IMR-90 (cell line): ENCODE measurements around the gene CUL9. TPM values are rescaled to one million over a fixed set of nuclear protein-coding genes. Genes with fewer than 3 reads are reported as not detected.

Experiments
- ATAC-seq: fragments of 200-7000 bp; cut with Tn5 transposase; 2 replicates; pipeline ENCODE4 v1.9.1; 2020; ENCODE audit warnings: low read depth, mild to moderate bottlenecking, moderate library complexity
- BruUV-seq: library from RNA; stranded (reverse); fragments of 400-500 nt; replicated peaks from 2 replicates; lab custom pipeline; 2021; lab: Mats Ljungman, UMichigan
- CTCF ChIA-PET: fragments of 300-600 bp; formaldehyde crosslinking; extraction: SDS; loops from one replicate; lab custom pipeline; 2021; ENCODE audit warnings: antibody characterized with exemption; lab: Yijun Ruan, JAX
- POLR2A ChIA-PET: fragments of 300-600 bp; sonication (Branson Sonifier 250); formaldehyde crosslinking; loops from one replicate; lab custom pipeline; 2022; ENCODE audit warnings: antibody characterized with exemption; ENCODE audit not compliant: unreplicated experiment; lab: Charles Lee
- DNase-seq: peaks from one replicate; pipeline ENCODE4 v3.0.0; 2013
- H2AFZ ChIP-seq: replicated peaks from 2 replicates; pipeline ENCODE3; 2013; ENCODE audit warnings: low read length, mild to moderate bottlenecking; ENCODE audit not compliant: poor library complexity
- H2AK5ac ChIP-seq: 2 replicates; pipeline ENCODE4 v1.6.1; 2013; ENCODE audit warnings: low read depth, low read length, inconsistent platforms
- H2AK9ac ChIP-seq: replicated peaks from 2 replicates; pipeline ENCODE3; 2013; ENCODE audit warnings: mild to moderate bottlenecking, low read depth, low read length, moderate library complexity; ENCODE audit not compliant: poor library complexity
- H2BK120ac ChIP-seq: 2 replicates; pipeline ENCODE4 v1.6.1; 2013; ENCODE audit warnings: low read depth, low read length, inconsistent platforms
- H2BK15ac ChIP-seq: 3 replicates; pipeline ENCODE4 v1.6.1; 2013; ENCODE audit warnings: low read depth, low read length, inconsistent platforms
- H2BK20ac ChIP-seq: 2 replicates; pipeline ENCODE4 v1.6.1; 2013; ENCODE audit warnings: low read depth, mild to moderate bottlenecking, inconsistent platforms, low read length, moderate library complexity
- H2BK5ac ChIP-seq: 2 replicates; pipeline ENCODE4 v1.6.1; 2013; ENCODE audit warnings: mild to moderate bottlenecking, low read depth, low read length, inconsistent platforms; ENCODE audit not compliant: poor library complexity, severe bottlenecking
- H3K14ac ChIP-seq: replicated peaks from 2 replicates; pipeline ENCODE4 v1.6.1; 2013; ENCODE audit warnings: low read depth, low read length, inconsistent platforms
- H3K18ac ChIP-seq: 2 replicates; pipeline ENCODE4 v1.6.1; 2013; ENCODE audit warnings: low read depth, low read length, control low read depth
- H3K23ac ChIP-seq: 2 replicates; pipeline ENCODE4 v1.6.1; 2013; ENCODE audit warnings: low read depth, low read length, inconsistent platforms
- H3K27ac ChIP-seq: 2 replicates; pipeline ENCODE4 v1.5.1; 2013; ENCODE audit warnings: mild to moderate bottlenecking, control low read depth, low read length; ENCODE audit not compliant: insufficient read depth
- H3K27me3 ChIP-seq: 2 replicates; pipeline ENCODE4 v1.6.1; 2013; ENCODE audit warnings: low read length; ENCODE audit not compliant: control insufficient read depth, insufficient read depth
- H3K36me3 ChIP-seq: 2 replicates; pipeline ENCODE4 v1.6.1; 2013; ENCODE audit warnings: low read length, mixed read lengths; ENCODE audit not compliant: control insufficient read depth, insufficient read depth
- H3K4ac ChIP-seq: 2 replicates; pipeline ENCODE4 v1.6.1; 2013; ENCODE audit warnings: low read depth, low read length, inconsistent platforms
- H3K4me1 ChIP-seq: 2 replicates; pipeline ENCODE4 v1.6.1; 2013; ENCODE audit warnings: low read length, mixed read lengths; ENCODE audit not compliant: control insufficient read depth, insufficient read depth
- H3K4me2 ChIP-seq: 2 replicates; pipeline ENCODE4 v1.6.1; 2013; ENCODE audit warnings: low read depth, mild to moderate bottlenecking, control low read depth, low read length, moderate library complexity
- H3K4me3 ChIP-seq: 2 replicates; pipeline ENCODE4 v1.5.1; 2013; ENCODE audit warnings: low read depth, mild to moderate bottlenecking, control low read depth, low read length, moderate library complexity; ENCODE audit not compliant: insufficient read depth
- H3K56ac ChIP-seq: 2 replicates; pipeline ENCODE4 v1.6.1; 2013; ENCODE audit warnings: low read length, inconsistent platforms; ENCODE audit not compliant: insufficient read depth; ENCODE audit errors: extremely low read depth
- H3K79me1 ChIP-seq, 2 experiments: 2 replicates each; pipeline ENCODE4 v1.6.1; 2013; ENCODE audit warnings: low read length in 2 of 2, inconsistent platforms in 1 of 2, low read depth in 1 of 2
- H3K9ac ChIP-seq: 2 replicates; pipeline ENCODE4 v1.6.1; 2013; ENCODE audit warnings: low read depth, low read length, control low read depth
- H3K9me1 ChIP-seq: 2 replicates; pipeline ENCODE4 v1.6.1; 2013; ENCODE audit warnings: low read length, inconsistent platforms; ENCODE audit not compliant: insufficient read depth
- H3K9me3 ChIP-seq: 2 replicates; pipeline ENCODE4 v1.6.1; 2013; ENCODE audit warnings: low read length; ENCODE audit not compliant: control insufficient read depth, insufficient read depth
- H4K20me1 ChIP-seq: 2 replicates; pipeline ENCODE4 v1.6.1; 2013; ENCODE audit warnings: low read length, inconsistent platforms; ENCODE audit not compliant: insufficient read depth
- H4K5ac ChIP-seq: 2 replicates; pipeline ENCODE4 v1.6.1; 2013; ENCODE audit warnings: mild to moderate bottlenecking, low read depth, low read length, control low read depth
- H4K8ac ChIP-seq, 2 experiments: 2 replicates each; pipeline ENCODE4 v1.6.1; 2013; ENCODE audit warnings: low read depth in 2 of 2, low read length in 2 of 2, control low read depth in 1 of 2, inconsistent platforms in 1 of 2
- H4K91ac ChIP-seq: 2 replicates; pipeline ENCODE4 v1.6.1; 2013; ENCODE audit warnings: low read depth, low read length, inconsistent platforms; ENCODE audit not compliant: insufficient read depth
- MAFK ChIP-seq: IDR thresholded peaks from 2 replicates; pipeline ENCODE4 v1.6.1; 2012; ENCODE audit warnings: low read depth, low read length, improper control_type of control experiment
- NFE2L2 ChIP-seq: fragments of 150-350 bp; IDR thresholded peaks from 2 replicates; pipeline ENCODE4 v1.6.1; 2016; ENCODE audit warnings: low read depth, mild to moderate bottlenecking, low read length
- WGBS, 2 experiments: methylation state at CpG; one replicate each; pipeline versions ENCODE4 v1.1.5 to v1.1.7; 2013; ENCODE audit warnings: missing lambda C conversion rate in 2 of 2; ENCODE audit not compliant: insufficient read length in 1 of 2; ENCODE audit errors: extremely low coverage in 2 of 2; 5-methylcytosine and 5-hydroxymethylcytosine counted together
- dilution Hi-C: fragments of 300-500 bp; cut with HindIII; formaldehyde crosslinking; loops from one replicate; pipeline ENCODE4 v1.14.3; 2018; ENCODE audit warnings: low sequenced_read_pairs; ENCODE audit not compliant: unreplicated experiment
- in situ Hi-C: fragments of 300-500 bp; cut with MboI; formaldehyde crosslinking; loops from 3 replicates; pipeline ENCODE4 v1.14.3; 2019; ENCODE audit warnings: low sequenced_read_pairs, inconsistent platforms, mixed read lengths
- intact Hi-C: fragments of 100-400 bp; cut with micrococcal nuclease; formaldehyde crosslinking; loops from 2 replicates; pipeline ENCODE4 v1.10.0; 2022
- polyA plus RNA-seq, 3 experiments: library from polyadenylated mRNA; depleted of rRNA; stranded (reverse); fragments of >200 nt; gene quantifications; 2 replicates each; pipeline ENCODE4 v1.2.3, GENCODE V29; 2012; ENCODE audit warnings: low replicate concordance in 1 of 3
- total RNA-seq: library from RNA; depleted of rRNA; stranded (reverse); fragments of >200 nt; gene quantifications from 2 replicates; pipeline ENCODE4 v1.2.3, GENCODE V29; 2012
- TF ChIP-seq, protein P1 (sequence below): conservative IDR thresholded peaks from 2 replicates; pipeline ENCODE4 v1.5.1; 2012; ENCODE audit warnings: mild to moderate bottlenecking, low read depth, low read length, improper control_type of control experiment

CUL9 gene
- total and polyA plus RNA-seq, 2 of the 4 experiments (the other 2 are of a cell fraction): 7.7 to 19.5 TPM

DNA sequence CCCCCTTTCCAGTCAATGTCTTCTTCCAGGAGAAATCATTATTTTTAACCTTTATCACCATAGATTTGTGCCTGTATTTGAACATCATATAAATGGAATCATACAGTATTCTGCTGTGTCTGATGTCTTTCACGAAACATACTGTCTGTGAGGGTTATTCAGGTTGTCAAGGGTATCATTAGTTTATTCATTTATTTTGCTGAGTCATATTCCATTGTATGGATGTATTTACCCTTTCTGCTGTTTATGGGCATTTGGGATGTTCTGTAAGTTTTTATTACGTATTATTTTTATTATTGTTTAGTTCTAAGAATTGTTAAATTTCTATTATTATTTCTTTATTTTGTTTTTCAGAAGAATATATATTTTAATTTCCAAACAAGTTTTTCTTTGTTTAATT lies 25.3 kb downstream of the CUL9 start:
- no peak for DNase-seq
- dilution Hi-C loops: no loop called here
- Histone ChIP-seq H3K23ac (no peak overlapping the region), H4K91ac (no peak overlapping the region), H3K36me3 (peaks cover 24% of the 10 kb centered on the region), H3K4me2 (no peak overlapping the region), H4K8ac (no peak overlapping the region), H2BK15ac (no peak overlapping the region), H3K56ac (no peak overlapping the region), H2AK5ac (no peak overlapping the region), H2BK5ac (no peak overlapping the region), H3K9ac (no peak overlapping the region), H3K14ac (no peak overlapping the region), H2AFZ (no peak overlapping the region), H3K9me3 (no peaks in the 10 kb centered on the region; the same call in 1 of the 2 replicates), H3K18ac (no peak overlapping the region), H4K20me1 (no peaks in the 10 kb centered on the region), H2BK20ac (no peak overlapping the region), H3K4me3 (no peak overlapping the region), H3K27me3 (no peaks in the 10 kb centered on the region), H2BK120ac (no peak overlapping the region), H3K79me1 (no peaks in the 10 kb centered on the region), H3K4me1 (no peaks in the 10 kb centered on the region), H3K9me1 (no peaks in the 10 kb centered on the region; the same call in 1 of the 2 replicates), H4K5ac (no peak overlapping the region), H3K4ac (no peak overlapping the region), H2AK9ac (no peak overlapping the region), H3K27ac (no peak overlapping the region)
- POLR2A ChIA-PET: no interaction called here
- intact Hi-C loops: no loop called here
- CTCF ChIA-PET: no interaction called here
- ATAC-seq: no peak
- no TSS peak for BruUV-seq
- in situ Hi-C loops: no loop called here
- TF ChIP-seq, protein P1, sequence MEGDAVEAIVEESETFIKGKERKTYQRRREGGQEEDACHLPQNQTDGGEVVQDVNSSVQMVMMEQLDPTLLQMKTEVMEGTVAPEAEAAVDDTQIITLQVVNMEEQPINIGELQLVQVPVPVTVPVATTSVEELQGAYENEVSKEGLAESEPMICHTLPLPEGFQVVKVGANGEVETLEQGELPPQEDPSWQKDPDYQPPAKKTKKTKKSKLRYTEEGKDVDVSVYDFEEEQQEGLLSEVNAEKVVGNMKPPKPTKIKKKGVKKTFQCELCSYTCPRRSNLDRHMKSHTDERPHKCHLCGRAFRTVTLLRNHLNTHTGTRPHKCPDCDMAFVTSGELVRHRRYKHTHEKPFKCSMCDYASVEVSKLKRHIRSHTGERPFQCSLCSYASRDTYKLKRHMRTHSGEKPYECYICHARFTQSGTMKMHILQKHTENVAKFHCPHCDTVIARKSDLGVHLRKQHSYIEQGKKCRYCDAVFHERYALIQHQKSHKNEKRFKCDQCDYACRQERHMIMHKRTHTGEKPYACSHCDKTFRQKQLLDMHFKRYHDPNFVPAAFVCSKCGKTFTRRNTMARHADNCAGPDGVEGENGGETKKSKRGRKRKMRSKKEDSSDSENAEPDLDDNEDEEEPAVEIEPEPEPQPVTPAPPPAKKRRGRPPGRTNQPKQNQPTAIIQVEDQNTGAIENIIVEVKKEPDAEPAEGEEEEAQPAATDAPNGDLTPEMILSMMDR: no peak
- TF ChIP-seq MAFK (peak; percentile 56; the same call in 1 of the 2 replicates), NFE2L2 (peak; percentile 91)
- no CpG with 5 or more reads among the region's 2 CpGs for WGBS, 2 experiments
